H1 (cell line): ENCODE results near the gene TCP11. TPM values are rescaled to one million over a fixed set of nuclear protein-coding genes. Genes with fewer than 3 reads are reported as not detected.

Source experiments
- CTCF ChIA-PET: fragments of 300-600 bp; sonication (Branson Sonifier 250); formaldehyde crosslinking; loops from one replicate; lab custom pipeline; 2021; ENCODE audit not compliant: partially characterized antibody; lab: Charles Lee
- POLR2A ChIA-PET: fragments of 300-600 bp; sonication (Branson Sonifier 250); formaldehyde crosslinking; loops from one replicate; lab custom pipeline; 2021; ENCODE audit warnings: inconsistent platforms; ENCODE audit not compliant: partially characterized antibody; lab: Charles Lee
- DNase-seq, 2 experiments: peaks; one replicate each; pipeline versions ENCODE4 v3.0.0 to v3.0.0-alpha.2; 2010 to 2022; ENCODE audit warnings: low spot score in 2 of 2, low read depth in 1 of 2, mixed read lengths in 1 of 2
- FAIRE-seq: peaks from 2 replicates; lab custom pipeline; 2011; peaks lifted over from hg19 to GRCh38; lab: Jason Lieb, UNC
- H2AFZ ChIP-seq: 2 replicates; pipeline ENCODE4 v1.8.1; 2012; ENCODE audit warnings: low read length, inconsistent platforms
- H2AK5ac ChIP-seq: 2 replicates; pipeline ENCODE4 v1.6.1; 2013; ENCODE audit warnings: low read depth, low read length
- H2BK120ac ChIP-seq: replicated peaks from 2 replicates; pipeline ENCODE3; 2013; ENCODE audit warnings: low read depth, low read length, inconsistent platforms
- H2BK12ac ChIP-seq: 2 replicates; pipeline ENCODE4 v1.6.1; 2013; ENCODE audit warnings: low read depth, low read length
- H2BK15ac ChIP-seq: 2 replicates; pipeline ENCODE4 v1.6.1; 2013; ENCODE audit warnings: low read length
- H2BK20ac ChIP-seq: 2 replicates; pipeline ENCODE4 v1.6.1; 2013; ENCODE audit warnings: low read length
- H2BK5ac ChIP-seq: 2 replicates; pipeline ENCODE4 v1.6.1; 2013; ENCODE audit warnings: low read depth, low read length
- H3K14ac ChIP-seq: 2 replicates; pipeline ENCODE4 v1.6.1; 2013; ENCODE audit warnings: inconsistent platforms; ENCODE audit not compliant: insufficient read length
- H3K18ac ChIP-seq: 2 replicates; pipeline ENCODE4 v1.6.1; 2013; ENCODE audit warnings: low read length; ENCODE audit errors: extremely low read depth
- H3K23ac ChIP-seq: 2 replicates; pipeline ENCODE4 v1.6.1; 2013; ENCODE audit warnings: inconsistent platforms; ENCODE audit not compliant: insufficient read length
- H3K23me2 ChIP-seq: 2 replicates; pipeline ENCODE4 v1.6.1; 2013; ENCODE audit warnings: low read depth, low read length
- H3K27ac ChIP-seq: 2 replicates; pipeline ENCODE4 v1.6.1; 2011; ENCODE audit warnings: low read depth, low read length, inconsistent platforms
- H3K27me3 ChIP-seq, 4 experiments: replicated peaks in 1 of 4; 1 replicate in 1 of 4; 2 replicates in 3 of 4; pipeline versions ENCODE4 v1.6.1 to v1.8.1; 2011 to 2013; ENCODE audit warnings: low read length in 3 of 4, mild to moderate bottlenecking in 3 of 4, inconsistent platforms in 2 of 4, mixed read lengths in 2 of 4, moderate library complexity in 1 of 4; ENCODE audit not compliant: control insufficient read depth in 3 of 4, insufficient read depth in 3 of 4; ENCODE audit errors: extremely low read depth in 1 of 4
- H3K36me3 ChIP-seq, 4 experiments: 2 replicates each; pipeline versions ENCODE4 v1.6.1 to v1.8.1; 2011 to 2013; ENCODE audit warnings: mild to moderate bottlenecking in 4 of 4, low read length in 3 of 4, moderate library complexity in 2 of 4, control low read depth in 1 of 4, inconsistent platforms in 1 of 4; ENCODE audit not compliant: insufficient read depth in 4 of 4, control insufficient read depth in 2 of 4
- H3K4ac ChIP-seq: replicated peaks from 2 replicates; pipeline ENCODE3; 2013; ENCODE audit warnings: low read length, low read depth, mixed read lengths, inconsistent platforms; ENCODE audit not compliant: insufficient read length
- H3K4me1 ChIP-seq, 4 experiments: replicated peaks in 1 of 4; 1 replicate in 1 of 4; 2 replicates in 3 of 4; pipeline versions ENCODE4 v1.6.1 to v1.8.1; 2011 to 2013; ENCODE audit warnings: low read length in 3 of 4, inconsistent platforms in 2 of 4, mixed read lengths in 1 of 4; ENCODE audit not compliant: insufficient read depth in 4 of 4, control insufficient read depth in 3 of 4
- H3K4me2 ChIP-seq, 2 experiments: 2 replicates each; pipeline versions ENCODE4 v1.6.1 to v1.8.1; 2011 to 2013; ENCODE audit warnings: low read depth in 2 of 2, low read length in 2 of 2, control low read depth in 1 of 2, inconsistent platforms in 1 of 2, mild to moderate bottlenecking in 1 of 2; ENCODE audit not compliant: insufficient read depth in 1 of 2
- H3K4me3 ChIP-seq, 4 experiments: fragments of 200-600, 300-600 bp in 1 of 4; sonication (generic), shearing (Covaris generic), sonication (Bioruptor Twin) in 1 of 4; 2 replicates each; pipeline versions ENCODE4 v1.5.1 to v1.8.1; 2011 to 2016; ENCODE audit warnings: low read length in 4 of 4, low read depth in 3 of 4, control low read depth in 2 of 4, inconsistent platforms in 2 of 4, mild to moderate bottlenecking in 2 of 4, mixed read lengths in 1 of 4, moderate library complexity in 1 of 4; ENCODE audit not compliant: insufficient read depth in 2 of 4; ENCODE audit errors: extremely low read depth in 1 of 4
- H3K56ac ChIP-seq: replicated peaks from 2 replicates; pipeline ENCODE3; 2013; ENCODE audit warnings: low read depth, mild to moderate bottlenecking, mixed read lengths, low read length, inconsistent platforms; ENCODE audit not compliant: insufficient read length
- H3K79me1 ChIP-seq: 2 replicates; pipeline ENCODE4 v1.6.1; 2013; ENCODE audit warnings: low read depth, low read length, control low read depth
- H3K79me2 ChIP-seq, 2 experiments: 2 replicates each; pipeline versions ENCODE4 v1.6.1 to v1.8.1; 2012 to 2013; ENCODE audit warnings: low read length in 2 of 2, mild to moderate bottlenecking in 2 of 2, inconsistent platforms in 1 of 2; ENCODE audit not compliant: insufficient read depth in 2 of 2, control insufficient read depth in 1 of 2
- H3K9ac ChIP-seq, 4 experiments: replicated peaks in 1 of 4; 1 replicate in 1 of 4; 2 replicates in 3 of 4; pipeline versions ENCODE4 v1.6.1 to v1.8.1; 2011 to 2013; ENCODE audit warnings: low read depth in 3 of 4, low read length in 3 of 4, control low read depth in 2 of 4, mild to moderate bottlenecking in 2 of 4, moderate library complexity in 2 of 4, inconsistent platforms in 1 of 4; ENCODE audit errors: extremely low read depth in 1 of 4
- H3K9me3 ChIP-seq, 2 experiments: 2 replicates each; pipeline versions ENCODE4 v1.6.1 to v1.8.1; 2012 to 2013; ENCODE audit warnings: mild to moderate bottlenecking in 2 of 2, moderate library complexity in 2 of 2, control low read depth in 1 of 2, inconsistent platforms in 1 of 2, low read depth in 1 of 2, low read length in 1 of 2, mixed read lengths in 1 of 2; ENCODE audit not compliant: insufficient read depth in 2 of 2
- H4K20me1 ChIP-seq, 2 experiments: replicated peaks in 1 of 2; 2 replicates each; pipeline versions ENCODE3 to v1.8.1; 2011 to 2013; ENCODE audit warnings: inconsistent platforms in 2 of 2, low read length in 2 of 2, mild to moderate bottlenecking in 1 of 2; ENCODE audit not compliant: insufficient read depth in 2 of 2, control insufficient read depth in 1 of 2
- H4K5ac ChIP-seq: 2 replicates; pipeline ENCODE4 v1.6.1; 2013; ENCODE audit warnings: low read length, low read depth, mixed read lengths, inconsistent platforms; ENCODE audit not compliant: insufficient read length
- H4K8ac ChIP-seq: 2 replicates; pipeline ENCODE4 v1.8.0; 2013; ENCODE audit warnings: mild to moderate bottlenecking, moderate library complexity, low read length, inconsistent platforms; ENCODE audit not compliant: insufficient read depth; ENCODE audit errors: extremely low read depth
- H4K91ac ChIP-seq: replicated peaks from 2 replicates; pipeline ENCODE3; 2013; ENCODE audit warnings: low read length, mixed read lengths, inconsistent platforms; ENCODE audit not compliant: insufficient read length
- ASH2L ChIP-seq: fragments of 200-600, 300-600 bp; sonication (generic); IDR thresholded peaks from one replicate; pipeline ENCODE4 v1.7.1; 2017; ENCODE audit warnings: low read length
- CBX5 ChIP-seq: fragments of 300-800, 300-1000 bp; sonication (generic); IDR thresholded peaks from 2 replicates; pipeline ENCODE4 v1.7.1; 2016; ENCODE audit warnings: antibody characterized with exemption, low read length, low read depth
- EP300 ChIP-seq, 2 experiments: IDR thresholded peaks; 1 replicate in 1 of 2; 2 replicates in 1 of 2; pipeline ENCODE4 v1.6.1; 2011 to 2012; ENCODE audit warnings: low read depth in 2 of 2, low read length in 2 of 2, mild to moderate bottlenecking in 2 of 2, borderline replicate concordance in 1 of 2, inconsistent platforms in 1 of 2, moderate library complexity in 1 of 2
- KDM1A ChIP-seq: fragments of 200-600, 300-600 bp; sonication (generic); IDR thresholded peaks from 2 replicates; pipeline ENCODE4 v1.7.1; 2016; ENCODE audit warnings: mild to moderate bottlenecking, low read length, borderline replicate concordance
- SIX5 ChIP-seq: IDR thresholded peaks from 2 replicates; pipeline ENCODE4 v1.6.1; 2011; ENCODE audit warnings: mild to moderate bottlenecking, low read depth, low read length
- TAF7 ChIP-seq: optimal IDR thresholded peaks from 2 replicates; pipeline ENCODE3; 2011; ENCODE audit warnings: low read depth, mild to moderate bottlenecking, inconsistent platforms, low read length, moderate library complexity, borderline replicate concordance
- WGBS, 2 experiments: shearing (Covaris generic) in 1 of 2; methylation state at CpG; one replicate each; pipeline versions ENCODE4 v1.1.6 to v1.1.7; 2013 to 2015; ENCODE audit warnings: low lambda C conversion rate in 2 of 2, mixed read lengths in 2 of 2, inconsistent platforms in 1 of 2, low coverage in 1 of 2, missing lambda C conversion rate in 1 of 2; ENCODE audit not compliant: insufficient replicate concordance in 2 of 2, insufficient coverage in 1 of 2, insufficient read length in 1 of 2; ENCODE audit errors: extremely low coverage in 1 of 2, missing lambda C conversion rate in 1 of 2; 5-methylcytosine and 5-hydroxymethylcytosine counted together
- polyA plus RNA-seq, 7 experiments: library from polyadenylated mRNA; depleted of rRNA in 3 of 7; stranded (reverse) in 5 of 7; unstranded in 2 of 7; fragments of >200 nt in 5 of 7; fragments of 200-250 nt in 2 of 7; gene quantifications; 1 replicate in 5 of 7; 2 replicates in 1 of 7; 4 replicates in 1 of 7; pipeline versions ENCODE4 v1.2.1 to v1.2.3, GENCODE V29; 2011 to 2013; ENCODE audit warnings: missing spikeins in 2 of 7, mixed read lengths in 2 of 7
- total RNA-seq: library from RNA; stranded (reverse); fragmentation: NEBNext Ultra II Directional; extraction: Animal tissue kit (Norgen Biotek cat#: 25700); gene quantifications from 2 replicates; pipeline ENCODE4 v1.2.1, GENCODE V29; 2021

TCP11 gene
- total and polyA plus RNA-seq, 2 of the 8 experiments (the other 6 are each of a cell fraction or from before 2014, with no cell fraction given): 0.11 TPM; not detected in 1

GRCh38 chr6:35091346-35092083, 49.6 kb downstream of the TCP11 start:
- Histone ChIP-seq H3K27ac (no peak overlapping the region), H3K14ac (no peak overlapping the region), H4K8ac (no peak overlapping the region), H3K23me2 (no peaks in the 10 kb centered on the region), H2AK5ac (no peak overlapping the region), H2BK12ac (no peak overlapping the region), H2BK120ac (no peak overlapping the region), H3K23ac (no peak overlapping the region), H3K9me3 (no peaks in the 10 kb centered on the region), H2BK5ac (peak overlapping the region; percentile 8; the same call in 1 of the 2 replicates), H2BK15ac (no peak overlapping the region), H4K91ac (no peak overlapping the region), H3K56ac (no peak overlapping the region), H3K18ac (no peak overlapping the region), H2BK20ac (no peak overlapping the region), H4K5ac (no peak overlapping the region), H3K4me2 (no peak overlapping the region), H3K4ac (no peak overlapping the region), H3K79me2 (no peaks in the 10 kb centered on the region), H4K20me1 (no peaks in the 10 kb centered on the region), H3K36me3 (peaks cover 0 to 8% (median 5%) of the 10 kb centered on the region in 4 experiments; a peak in 5 of 8 replicates), H3K9ac (no peak overlapping the region), H3K27me3 (no peaks in the 10 kb centered on the region), H3K79me1 (no peaks in the 10 kb centered on the region), H2AFZ (no peak overlapping the region), H3K4me1 (peaks cover 0 to 6% (median 3%) of the 10 kb centered on the region in 4 experiments; a peak in 6 of 7 replicates), H3K4me3 (no peak overlapping the region)
- ChIA-PET CTCF (interaction anchor here (0.9 to 4.8 kb wide), 10 partner anchors 13 to 149 kb away, joined by 3 to 20 read pairs (median 4); no protein-coding TSS in a partner anchor), POLR2A (interaction anchor here (0.6 kb wide), 1 partner anchor 862 kb away, joined by 3 read pairs; no protein-coding TSS in a partner anchor)
- whole genome bisulfite sequencing, 2 experiments: 91% methylated on average over 18 of the region's 18 CpGs; no CpG with 5 or more reads in 1 of the 2 experiments
- no peak for FAIRE-seq
- TF ChIP-seq TAF7 (no peak), KDM1A (no peak), ASH2L (no peak), SIX5 (no peak), EP300 (IDR thresholded peaks at IDR 0.05; ENCODE audit: borderline replicate concordance in 1 of 2, low read depth in 2 of 2, low read length in 2 of 2) (no peak), CBX5 (no peak)
- DNase-seq: peak in 1 of 2 experiments; percentile 41
